ENCODE measurements around the gene MXD4.

The MXD4 gene

GRCh38 chr4:2261853-2262144 lies at the start of gene MXD4:
Gene MXD4, minus strand, starts transcription at chr4:2262109. Its CDS starts 129 bp downstream, at chr4:2261980.
- DNase-seq (ENCODE audit: low read depth): no peak

GRCh38 chr4:2306773-2307410 lies 45.0 kb upstream of the MXD4 start:
- no peak for DNase-seq (ENCODE audit: low read depth)

GRCh38 chr4:2305766-2306501 lies 44.0 kb upstream of the MXD4 start:
- DNase-seq (ENCODE audit: low read depth): no peak

GRCh38 chr4:2304877-2305561 lies 43.1 kb upstream of the MXD4 start:
- no peak for DNase-seq (ENCODE audit: low read depth)

GRCh38 chr4:2304321-2304876 lies 42.5 kb upstream of the MXD4 start:
- DNase-seq (ENCODE audit: low read depth): no peak

- no peak for DNase-seq (ENCODE audit: low read depth)
Observed at GRCh38 chr4:2303686-2304320, 41.9 kb upstream of the MXD4 start.

GRCh38 chr4:2303121-2303685 lies 41.3 kb upstream of the MXD4 start:
- DNase-seq (ENCODE audit: low read depth): no peak

- no peak for DNase-seq (ENCODE audit: low read depth)
Observed at GRCh38 chr4:2302387-2303119, 40.6 kb upstream of the MXD4 start.

GRCh38 chr4:2301806-2302205 lies 39.9 kb upstream of the MXD4 start:
- no peak for DNase-seq (ENCODE audit: low read depth)

GRCh38 chr4:2301225-2301642 lies 39.3 kb upstream of the MXD4 start:
- no peak for DNase-seq (ENCODE audit: low read depth)

GRCh38 chr4:2300431-2301224 lies 38.7 kb upstream of the MXD4 start:
- DNase-seq (ENCODE audit: low read depth): no peak

GRCh38 chr4:2299794-2300193 lies 37.9 kb upstream of the MXD4 start:
- DNase-seq (ENCODE audit: low read depth): no peak

- no peak for DNase-seq (ENCODE audit: low read depth)
Observed at GRCh38 chr4:2298532-2298991, 36.7 kb upstream of the MXD4 start.

GRCh38 chr4:2297606-2298531 lies 36.0 kb upstream of the MXD4 start:
- no peak for DNase-seq (ENCODE audit: low read depth)

GRCh38 chr4:2296631-2297601 lies 35.0 kb upstream of the MXD4 start:
- DNase-seq (ENCODE audit: low read depth): no peak

GRCh38 chr4:2295900-2296442 lies 34.1 kb upstream of the MXD4 start:
- DNase-seq (ENCODE audit: low read depth): no peak

- no peak for DNase-seq (ENCODE audit: low read depth)
Observed at GRCh38 chr4:2295500-2295899, 33.6 kb upstream of the MXD4 start.

GRCh38 chr4:2292646-2293108 lies 30.8 kb upstream of the MXD4 start:
- no peak for DNase-seq (ENCODE audit: low read depth)

Measured in activated gamma-delta T cell treated with anti-CD3 and anti-CD28 coated beads, Interleukin-2, amount 50 U/mL, for 16 hours (primary cell).